HG02938 (cell line): ENCODE data around the gene DNAJC30.
"Not testable (repeated sequence)": the region's sequence is repeated elsewhere in the genome, so short reads cannot be mapped to it uniquely, and the experiment has no call there.

Source experiments
- ATAC-seq: cut with Tn5 transposase; IDR thresholded peaks from one replicate; pipeline ENCODE4 v1.9.1; 2021; ENCODE audit warnings: mild to moderate bottlenecking, moderate library complexity; ENCODE audit not compliant: unreplicated experiment

Gene DNAJC30

DNA sequence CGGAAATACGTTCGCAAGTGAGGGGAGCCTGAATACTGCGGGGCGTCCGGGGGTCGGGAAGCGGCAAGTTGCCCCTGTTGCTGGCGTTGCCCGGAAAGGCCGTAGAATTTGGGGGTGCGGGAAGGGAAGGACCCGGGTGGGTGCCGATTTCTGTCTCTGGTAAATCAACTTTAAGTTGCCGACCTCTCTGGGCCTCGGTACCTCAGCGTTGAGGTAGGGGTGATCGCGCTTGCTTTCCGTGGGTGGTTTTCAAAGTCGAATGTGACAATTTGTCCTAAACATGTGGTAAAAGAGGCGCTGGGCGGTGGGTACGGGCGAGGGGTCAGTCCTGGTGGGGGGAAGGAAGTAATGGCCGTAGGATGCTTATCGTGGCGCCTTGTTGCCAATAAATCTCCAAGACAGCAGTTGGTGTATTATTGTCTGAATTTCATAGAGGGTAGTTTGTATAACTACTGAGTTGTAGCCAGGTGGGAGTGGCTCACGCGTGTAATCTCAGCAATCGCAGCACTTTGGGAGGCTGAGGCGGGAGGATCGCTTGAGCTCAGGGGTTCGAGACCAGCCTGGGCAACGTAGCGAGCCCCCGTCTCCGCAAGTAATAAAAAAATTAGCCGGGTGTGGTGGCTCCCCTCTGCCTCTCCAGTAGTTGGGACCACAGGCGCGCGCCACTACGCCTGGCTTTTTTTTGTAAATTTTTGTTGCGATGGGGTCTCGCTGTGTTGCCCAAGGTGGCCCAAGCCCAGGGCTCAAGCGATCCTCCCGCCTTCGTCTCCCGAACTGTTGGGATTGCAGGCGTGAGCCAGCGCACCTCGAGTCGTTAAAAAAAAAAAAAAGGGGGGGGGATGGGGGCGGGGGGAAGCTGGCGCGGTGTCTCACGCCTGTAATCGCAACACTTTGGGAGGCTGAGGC is 788 bp upstream of the DNAJC30 start:
- no peak for ATAC-seq

DNA sequence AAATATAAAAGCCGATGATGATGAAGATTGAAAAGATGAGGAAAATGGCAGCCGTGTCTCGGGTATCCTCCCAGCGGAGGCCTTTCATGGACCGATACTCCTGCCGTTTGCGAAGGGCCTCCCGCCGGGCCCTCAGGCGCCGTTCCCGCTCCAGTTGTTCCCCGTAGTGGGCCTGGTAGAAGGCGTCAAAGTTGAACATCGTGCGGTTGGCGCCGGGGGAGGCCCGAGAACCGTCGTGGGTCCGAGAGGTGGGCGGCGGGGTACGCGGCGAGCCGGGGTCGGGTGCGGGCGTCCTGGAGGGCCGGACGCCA is 553 bp downstream of the DNAJC30 start:
- ATAC-seq = no peak

DNA sequence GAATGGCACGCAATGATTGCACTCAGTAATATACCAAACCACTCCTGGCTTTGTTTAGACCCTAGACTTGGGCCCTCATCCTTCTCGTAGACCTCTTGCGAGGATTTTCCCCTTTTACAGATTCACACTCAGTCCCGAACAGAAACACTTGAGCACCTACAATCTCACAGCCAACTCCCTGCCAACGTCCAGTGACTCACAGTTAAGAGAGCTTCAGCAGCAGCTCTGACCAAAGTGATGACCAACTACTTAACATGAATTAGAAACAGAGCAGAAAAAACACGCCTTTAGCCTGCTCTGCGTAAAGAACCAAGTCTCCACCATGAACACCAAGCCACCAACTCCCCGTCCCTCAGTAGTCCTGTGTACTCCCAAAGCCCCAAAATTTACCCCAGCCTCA is 2.2 kb downstream of the DNAJC30 start:
- no peak for ATAC-seq

DNA sequence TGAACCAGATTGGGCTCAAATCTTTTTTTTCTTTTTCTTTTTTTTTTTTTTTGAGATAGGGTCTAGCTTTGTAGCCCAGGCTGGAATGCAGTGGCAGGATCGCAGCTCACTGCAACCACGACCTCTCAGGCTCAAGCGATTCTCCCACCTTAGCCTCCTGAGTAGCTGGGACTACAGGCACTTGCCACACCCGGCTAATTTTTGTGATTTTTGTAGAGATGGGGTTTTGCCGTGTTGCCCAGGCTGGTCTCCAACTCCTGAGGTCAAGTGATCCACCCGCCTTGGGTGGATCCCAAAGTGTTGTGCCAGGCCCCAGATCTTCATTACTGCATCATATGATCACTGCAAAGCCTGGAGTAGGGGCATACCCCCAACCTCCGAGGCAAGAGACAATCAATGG is 2.8 kb downstream of the DNAJC30 start:
- no peak for ATAC-seq

DNA sequence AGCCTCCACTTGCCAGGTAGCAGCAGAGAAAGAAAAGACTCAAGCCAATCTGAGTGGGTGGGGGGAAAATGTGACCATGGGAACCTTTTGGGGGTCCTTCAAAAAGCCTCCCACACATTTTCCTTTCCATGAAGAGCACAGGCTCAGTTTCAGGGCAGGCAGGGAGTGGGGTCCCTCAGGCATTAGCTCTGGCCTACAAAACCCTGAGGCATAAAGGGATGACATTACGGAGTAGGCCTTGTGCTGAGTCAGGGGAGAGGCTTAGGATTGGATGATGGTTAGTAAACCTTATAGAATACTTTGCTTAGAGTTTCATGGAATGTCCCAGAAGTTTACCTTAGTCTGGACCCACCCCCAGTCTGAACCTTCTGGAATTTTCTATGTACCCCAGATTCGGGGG is 3.5 kb downstream of the DNAJC30 start:
- ATAC-seq = no peak

DNA sequence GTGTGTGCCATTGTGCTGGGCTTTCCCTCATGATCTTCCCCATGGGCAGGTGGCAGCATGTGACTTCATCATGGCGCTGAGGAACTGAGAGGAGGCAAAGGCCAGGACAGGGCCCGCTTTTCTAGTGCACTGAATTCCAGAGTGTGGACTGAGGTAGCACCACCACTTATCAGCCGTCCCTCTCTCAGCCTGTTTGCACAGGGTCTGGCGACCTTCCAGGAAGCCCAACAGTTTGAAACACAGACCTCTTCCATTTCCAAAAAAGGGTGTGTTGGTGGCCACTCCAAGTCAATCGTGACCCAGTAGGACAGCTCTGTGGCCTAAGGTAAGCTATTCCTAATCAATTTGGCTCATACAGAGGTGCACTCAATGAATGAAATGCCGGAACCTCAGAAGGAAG is 4.4 kb downstream of the DNAJC30 start:
- ATAC-seq = no peak

DNA sequence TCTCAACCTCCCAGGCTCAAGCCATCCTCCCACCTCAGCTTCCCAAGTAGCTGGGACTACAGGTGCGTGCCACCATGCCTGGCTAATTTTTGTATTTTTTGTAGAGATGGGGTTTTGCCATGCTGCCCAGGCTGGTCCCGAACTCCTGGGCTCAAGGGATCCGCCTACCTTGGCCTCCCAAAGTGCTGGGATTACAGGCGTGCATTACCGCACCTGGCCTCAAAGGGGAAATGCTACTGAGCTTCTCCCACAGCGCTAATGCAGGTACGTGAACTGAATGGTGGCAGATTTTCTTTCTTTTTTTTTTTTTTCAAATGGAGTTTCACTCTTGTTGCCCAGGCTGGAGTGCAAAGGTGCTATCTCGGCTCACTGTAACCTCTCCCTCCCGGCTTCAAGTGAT is 7.2 kb downstream of the DNAJC30 start:
- ATAC-seq = not testable (repeated sequence)

DNA sequence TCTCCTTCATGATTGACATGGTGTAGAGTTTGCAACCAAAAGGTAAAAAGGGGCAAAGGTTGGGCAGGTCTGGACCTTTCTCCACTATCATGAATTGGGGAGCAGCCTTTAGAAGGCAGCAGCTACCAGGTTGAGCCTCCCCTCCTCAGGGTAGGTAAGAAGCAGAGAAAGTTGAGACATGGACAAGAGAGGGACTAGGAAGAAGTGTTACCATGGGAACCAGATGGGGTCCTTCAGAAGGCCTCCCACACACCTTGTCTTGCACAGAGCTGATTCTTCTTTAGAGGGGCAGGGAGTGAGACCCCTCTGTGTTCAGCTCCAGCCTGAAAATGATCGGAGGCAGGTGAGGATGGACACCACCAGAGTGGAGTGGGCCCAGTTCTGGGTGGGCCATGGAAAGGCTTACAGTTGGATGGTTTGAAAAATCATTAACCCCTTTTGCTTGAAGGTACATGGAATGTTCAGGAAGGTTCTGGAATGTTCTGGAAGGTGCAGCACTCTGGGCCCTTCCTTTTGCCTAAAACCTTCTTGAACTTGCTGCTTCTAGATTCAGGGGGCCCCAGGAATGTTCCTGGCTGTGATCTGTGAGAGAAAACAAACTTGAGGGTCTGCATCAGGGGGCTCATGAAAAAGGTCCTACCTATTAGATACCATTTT is 8.7 kb downstream of the DNAJC30 start:
- ATAC-seq = no peak

DNA sequence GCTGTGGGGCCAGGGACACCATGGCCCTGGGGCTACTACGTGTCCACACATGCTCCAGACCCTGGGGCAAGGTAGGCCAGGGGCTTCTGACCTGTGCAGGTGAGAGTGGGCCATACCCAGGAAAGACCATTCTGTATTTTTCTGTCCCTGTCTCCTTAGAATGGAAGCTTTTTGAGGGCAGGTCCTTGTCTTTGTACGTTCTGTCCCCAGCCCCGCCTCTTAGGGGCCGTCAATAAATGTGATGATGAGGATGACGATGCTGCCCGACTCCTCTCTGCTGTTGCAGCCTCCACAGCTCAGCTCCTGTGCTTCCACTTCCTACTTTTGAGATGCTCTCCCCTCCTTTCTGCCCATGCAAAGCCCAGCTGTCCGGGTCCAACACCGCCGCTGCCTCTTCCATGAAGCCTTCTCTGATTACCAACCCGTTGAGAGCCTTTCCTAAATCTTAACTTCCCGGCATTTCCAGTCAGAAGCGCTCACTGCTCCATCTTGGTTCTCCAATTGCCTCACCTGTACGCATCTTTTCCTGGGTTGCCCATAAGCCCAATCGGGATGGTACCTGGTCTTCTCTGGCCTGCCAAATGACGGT is 11.3 kb downstream of the DNAJC30 start:
- no peak for ATAC-seq

DNA sequence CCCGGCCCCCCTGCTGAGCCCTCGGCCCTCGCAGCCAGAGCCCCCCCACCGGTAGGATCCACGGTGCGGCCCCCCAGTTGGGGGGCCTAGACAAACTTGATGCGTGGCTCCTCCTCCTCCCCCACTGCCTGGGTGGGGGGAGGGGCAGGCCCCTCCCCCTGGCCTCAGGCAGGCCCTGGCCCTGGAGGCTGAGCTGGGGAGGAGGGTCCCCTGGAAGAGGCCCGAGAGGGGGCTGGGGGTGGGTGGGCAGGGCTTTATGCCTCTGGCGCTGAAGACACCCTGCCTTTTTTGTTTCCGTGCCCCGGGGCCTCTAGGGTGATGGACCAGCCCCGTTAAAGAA is 12.0 kb downstream of the DNAJC30 start:
- no peak for ATAC-seq

DNA sequence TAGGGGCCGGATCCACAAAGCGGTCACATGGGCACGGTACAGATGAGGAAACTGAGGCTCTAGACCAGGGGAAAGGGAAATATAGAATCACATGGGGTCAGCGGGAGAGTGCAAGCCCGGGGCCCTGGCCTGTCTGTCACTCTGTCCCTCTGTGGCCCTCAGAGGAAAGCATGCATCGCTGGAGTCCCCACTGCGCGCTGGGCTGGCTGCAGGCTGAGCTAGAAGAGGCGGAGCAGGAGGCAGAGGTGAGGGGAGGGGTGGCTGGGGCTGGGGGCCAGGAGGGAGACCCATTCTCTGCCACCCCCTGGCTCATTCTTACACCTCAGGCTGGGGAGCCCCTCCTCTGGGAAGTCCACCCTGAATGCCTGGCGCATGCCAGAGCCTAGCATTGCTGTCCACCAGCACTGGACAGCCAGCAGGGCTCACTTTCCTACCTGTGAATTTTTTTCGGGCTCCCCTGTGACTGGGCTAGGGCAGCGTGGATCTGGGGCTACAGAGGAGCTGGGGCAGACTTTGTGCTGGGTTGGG is 13.3 kb downstream of the DNAJC30 start:
- no peak for ATAC-seq

DNA sequence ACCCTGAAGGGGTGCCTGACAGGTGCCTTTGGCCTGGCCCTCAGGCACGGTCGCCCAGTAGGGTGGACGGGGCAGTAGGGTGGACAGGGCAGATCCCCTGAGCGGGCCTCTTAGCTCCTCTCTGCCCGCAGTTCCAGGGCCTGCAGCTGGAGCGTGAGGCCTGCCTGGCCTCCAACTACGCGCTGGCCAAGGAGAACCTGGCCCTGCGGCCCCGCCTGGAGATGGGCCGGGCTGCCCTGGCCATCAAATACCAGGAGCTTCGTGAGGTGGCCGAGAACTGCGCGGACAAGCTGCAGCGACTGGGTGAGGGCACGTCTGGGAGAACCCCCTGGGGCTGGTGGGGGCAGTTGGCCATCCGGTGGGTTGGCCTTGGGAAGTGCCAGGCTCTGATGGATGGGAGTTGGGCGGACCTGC is 14.0 kb downstream of the DNAJC30 start:
- no peak for ATAC-seq

DNA sequence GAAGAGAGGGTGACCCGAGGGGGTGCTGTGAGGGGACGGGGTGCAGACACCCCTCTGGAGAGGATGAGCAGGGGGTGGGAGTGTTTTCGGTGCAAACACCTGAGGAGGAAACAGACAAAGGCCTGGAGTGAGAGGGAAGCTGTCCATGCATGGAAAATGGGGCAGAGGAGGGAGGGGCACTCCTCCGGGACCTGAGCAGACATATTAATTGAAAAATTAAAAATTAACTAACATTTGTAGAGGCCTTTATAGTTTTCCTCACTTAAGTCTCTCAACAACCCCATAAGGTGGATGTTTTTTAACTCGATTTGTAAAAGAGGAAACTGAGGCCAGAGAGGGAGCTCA is 14.4 kb downstream of the DNAJC30 start:
- ATAC-seq = no peak

DNA sequence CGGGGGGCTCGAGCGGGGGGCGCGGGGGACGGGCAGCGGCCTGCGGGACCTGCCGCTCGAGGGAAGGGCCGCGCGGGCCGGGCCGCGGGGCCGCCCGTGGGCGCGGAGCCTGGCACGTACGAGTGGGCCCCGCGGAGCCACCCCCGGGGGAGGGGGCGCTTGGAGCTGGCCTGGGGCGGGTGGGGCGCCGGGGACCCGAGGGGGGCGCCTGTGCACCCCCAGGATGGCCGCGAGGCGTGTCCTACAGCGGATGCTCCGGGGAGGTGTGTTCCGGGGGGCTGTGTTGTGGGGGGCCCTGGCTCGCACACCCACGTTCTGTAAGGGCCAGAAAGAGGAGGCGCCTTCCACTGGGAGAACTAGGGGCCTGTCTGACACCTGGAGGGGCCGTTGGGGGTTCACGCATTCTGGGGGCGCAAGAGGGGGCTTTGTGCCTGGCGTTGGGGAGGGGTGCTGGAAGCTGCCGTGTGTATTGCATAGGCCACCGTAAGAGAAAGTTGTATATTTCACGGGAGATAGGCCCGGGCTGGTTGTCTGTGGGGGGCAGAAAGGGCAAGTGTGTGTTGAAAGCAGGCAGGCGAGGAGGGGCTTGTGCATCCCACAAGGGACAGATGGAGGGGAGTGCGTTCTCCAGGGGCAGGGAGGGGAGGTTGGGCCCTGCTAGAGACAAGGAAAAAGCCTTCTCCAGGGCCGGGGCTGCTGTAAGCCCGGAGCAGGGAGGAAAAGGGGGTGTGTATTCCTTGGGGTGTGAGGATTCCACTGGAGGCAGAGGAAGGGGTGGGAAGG is 15.0 kb downstream of the DNAJC30 start:
- no peak for ATAC-seq

DNA sequence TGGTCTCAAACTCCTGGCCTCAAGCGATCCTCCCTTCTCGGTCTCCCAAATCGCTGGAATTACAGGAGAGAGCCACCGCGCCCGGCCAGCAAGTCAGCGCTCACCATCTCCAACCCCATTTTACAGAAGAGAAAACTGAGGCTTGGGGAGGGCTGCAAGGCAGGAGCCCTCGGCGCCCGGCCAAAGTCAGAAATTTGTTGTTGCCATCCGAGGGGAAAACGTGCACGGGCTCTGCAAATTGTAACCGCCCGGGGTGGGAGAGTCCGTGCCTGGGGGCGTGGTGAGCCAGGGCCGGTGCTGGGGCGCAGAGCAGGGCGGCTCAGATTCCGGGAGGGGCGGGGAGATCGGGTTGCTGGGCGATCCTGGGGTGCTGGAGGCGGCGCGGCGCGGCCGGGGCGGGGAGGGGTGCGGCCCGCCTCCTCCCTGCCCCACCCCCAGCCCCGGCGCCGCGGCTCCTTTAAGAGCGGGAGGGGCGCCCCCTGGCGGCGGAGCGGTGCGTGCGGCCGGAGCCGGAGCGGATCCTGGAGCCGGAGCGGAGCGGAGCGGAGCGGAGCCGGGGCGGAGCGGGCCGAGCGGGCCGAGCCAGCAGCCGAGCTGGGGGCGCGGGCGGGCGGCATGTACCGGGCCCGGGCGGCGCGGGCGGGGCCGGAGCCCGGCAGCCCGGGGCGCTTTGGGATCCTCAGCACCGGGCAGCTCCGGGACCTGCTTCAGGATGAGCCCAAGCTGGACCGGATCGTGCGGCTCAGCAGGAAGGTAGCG is 15.7 kb downstream of the DNAJC30 start, which contains the start of gene VPS37D:
TSS of gene VPS37D (plus strand) at position 488 of the 759 bp plus-strand sequence. CDS start at position 616, 128 bp downstream.
- peak; percentile 75 for ATAC-seq

DNA sequence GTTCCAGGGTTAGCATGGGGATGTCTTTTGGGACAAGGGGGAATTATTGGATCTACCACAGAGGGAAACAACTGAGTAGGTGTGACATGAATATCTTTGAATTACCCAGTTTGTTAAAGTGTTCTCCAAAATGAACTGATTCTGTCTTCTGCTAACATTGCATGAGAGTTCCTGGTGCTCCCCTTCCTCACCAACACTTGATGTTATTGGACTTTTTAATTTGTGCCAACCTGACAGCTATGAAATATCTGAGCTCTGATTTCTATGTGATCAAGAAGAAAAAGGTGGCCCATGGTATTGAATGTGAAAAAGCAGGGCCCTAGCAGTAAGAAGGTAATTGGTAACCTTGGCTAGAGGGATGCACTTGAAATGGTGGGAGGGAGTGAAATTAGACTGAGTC is 20.2 kb downstream of the DNAJC30 start:
- ATAC-seq = no peak

DNA sequence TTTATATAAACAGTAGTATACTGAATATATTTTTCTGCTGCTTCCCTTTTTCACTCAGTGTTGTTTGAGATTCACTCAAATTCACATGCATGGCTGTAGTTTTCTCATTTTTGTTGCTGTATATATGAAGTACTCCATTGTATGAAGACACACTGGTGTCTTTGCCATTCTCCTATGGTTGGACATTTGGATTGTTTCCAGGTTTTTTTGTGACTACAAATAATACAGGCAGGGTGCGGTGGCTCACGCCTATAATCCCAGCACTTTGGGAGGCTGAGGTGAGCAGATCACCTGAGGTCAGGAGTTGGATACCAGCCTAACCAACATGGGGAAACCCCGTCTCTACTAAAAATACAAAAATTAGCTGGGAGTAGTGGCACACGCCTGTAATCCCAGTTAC is 22.7 kb downstream of the DNAJC30 start:
- not testable (repeated sequence) for ATAC-seq

DNA sequence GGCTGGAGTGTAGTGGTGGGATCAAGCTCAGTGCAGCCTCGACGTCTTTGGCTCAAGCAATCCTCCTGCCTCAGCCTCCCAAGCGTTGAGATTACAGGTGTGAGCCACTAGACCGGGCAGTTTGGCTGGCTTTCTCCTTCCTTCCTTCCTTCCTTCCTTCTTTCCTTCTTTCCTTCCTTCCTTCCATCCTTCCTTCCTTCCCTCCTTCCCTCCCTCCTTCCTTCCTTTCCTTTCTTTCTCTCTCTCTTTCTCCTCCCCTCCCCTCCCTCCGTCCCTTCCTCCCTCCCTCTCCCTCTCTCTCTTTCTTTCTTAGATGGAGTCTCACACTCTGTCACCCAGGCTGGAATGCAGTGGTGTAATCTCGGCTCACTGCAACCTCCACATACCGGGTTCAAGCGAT is 23.3 kb downstream of the DNAJC30 start:
- ATAC-seq = no peak

DNA sequence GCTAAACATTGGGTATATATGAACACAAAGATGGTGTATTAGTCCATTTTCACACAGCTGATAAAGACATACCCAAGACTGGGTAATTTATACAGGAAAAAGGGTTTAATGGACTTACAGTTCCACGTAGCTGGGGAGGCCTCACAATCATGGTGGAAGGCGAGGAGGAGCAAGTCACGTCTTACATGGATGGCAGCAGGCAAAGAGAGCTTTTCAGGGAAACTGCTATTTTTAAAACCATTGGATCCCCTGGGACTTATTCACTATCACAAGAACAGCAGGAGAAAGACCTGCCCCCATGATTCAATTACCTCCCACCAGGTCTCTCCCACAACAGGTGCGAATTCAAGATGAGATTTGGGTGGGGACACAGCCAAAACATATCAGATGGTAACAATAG is 27.9 kb downstream of the DNAJC30 start:
- not testable (repeated sequence) for ATAC-seq

DNA sequence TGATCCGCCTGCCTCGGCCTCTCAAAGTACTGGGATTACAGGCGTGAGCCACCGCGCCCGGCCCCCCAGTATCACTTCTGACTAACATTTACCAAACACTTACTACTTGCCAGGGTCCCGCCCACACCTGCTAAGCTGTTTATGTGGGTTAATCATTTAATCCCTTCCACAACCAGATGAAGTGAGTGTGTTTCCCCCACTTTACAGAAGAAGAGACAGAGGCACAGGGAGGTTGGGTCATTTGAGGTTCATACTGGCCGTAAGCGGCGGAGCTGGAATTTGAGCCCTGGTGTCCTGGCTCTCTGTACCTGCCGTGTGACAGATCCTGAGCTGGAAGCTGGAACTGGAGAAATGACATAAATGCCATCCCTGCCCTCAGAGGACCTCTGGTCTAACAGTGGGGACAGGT is 30.7 kb downstream of the DNAJC30 start:
- ATAC-seq = no peak
